Spleen (tissue), 11 donors: ENCODE data around the gene PANK4. TPM values are rescaled to one million over a fixed set of nuclear protein-coding genes. Genes with fewer than 3 reads are reported as not detected.

Source experiments
- DNase-seq: peaks from one replicate; pipeline ENCODE4 v3.0.0-alpha.2; 2020
- H3K27ac ChIP-seq, 8 donors: fragments of 200-600 bp; sonication (generic) in 7 of 8; 1 replicate in 4 of 8; 2 replicates in 4 of 8; pipeline versions ENCODE4 v1.5.0 to v1.8.0; 2016 to 2021; ENCODE audit warnings: inconsistent platforms in 4 of 8, mild to moderate bottlenecking in 4 of 8, moderate library complexity in 1 of 8
- H3K27me3 ChIP-seq, 7 donors: fragments of 200-600 bp; sonication (generic) in 6 of 7; replicated peaks in 1 of 7; 1 replicate in 4 of 7; 2 replicates in 3 of 7; pipeline versions ENCODE4 v1.5.0 to v1.8.0; 2016 to 2021; ENCODE audit warnings: inconsistent platforms in 3 of 7, mild to moderate bottlenecking in 1 of 7
- H3K36me3 ChIP-seq, 6 donors: fragments of 200-600 bp; sonication (generic) in 5 of 6; 1 replicate in 4 of 6; 2 replicates in 2 of 6; pipeline versions ENCODE4 v1.5.0 to v1.8.0; 2016 to 2021; ENCODE audit warnings: inconsistent platforms in 2 of 6
- H3K4me1 ChIP-seq, 6 donors: fragments of 200-600 bp; sonication (generic) in 5 of 6; 1 replicate in 3 of 6; 2 replicates in 3 of 6; pipeline versions ENCODE4 v1.5.0 to v1.8.0; 2016 to 2021; ENCODE audit warnings: inconsistent platforms in 3 of 6
- H3K4me3 ChIP-seq, 8 donors: fragments of 200-600 bp; sonication (generic) in 7 of 8; 1 replicate in 4 of 8; 2 replicates in 4 of 8; pipeline versions ENCODE4 v1.5.0 to v1.8.0; 2016 to 2021; ENCODE audit warnings: inconsistent platforms in 4 of 8, mild to moderate bottlenecking in 4 of 8, moderate library complexity in 2 of 8
- H3K9me3 ChIP-seq, 8 donors: fragments of 200-600 bp; sonication (generic) in 7 of 8; 1 replicate in 4 of 8; 2 replicates in 4 of 8; pipeline versions ENCODE4 v1.5.0 to v1.8.0; 2016 to 2021; ENCODE audit warnings: inconsistent platforms in 4 of 8
- POLR2A ChIP-seq, 3 donors: fragments of 450-650 bp; IDR thresholded peaks; one replicate each; pipeline ENCODE4 v1.5.1; 2017; ENCODE audit warnings: antibody characterized with exemption in 3 of 3, mild to moderate bottlenecking in 1 of 3
- POLR2AphosphoS5 ChIP-seq, 3 donors: sonication (generic); formaldehyde crosslinking; IDR thresholded peaks; one replicate each; pipeline ENCODE4 v1.5.1; 2017; ENCODE audit warnings: antibody characterized with exemption in 3 of 3
- WGBS, 5 donors: extraction: QIAGEN DNeasy Blood & Tissue Kit in 3 of 5; methylation state at CpG; one replicate each; pipeline versions ENCODE4 v1.1.5 to v1.1.7; 2013 to 2018; 5-methylcytosine and 5-hydroxymethylcytosine counted together
- intact Hi-C: fragments of 100-400 bp; cut with DNase I; formaldehyde crosslinking; loops from one replicate; pipeline ENCODE4 v1.15.0; 2023; ENCODE audit warnings: low total_unique reads
- polyA plus RNA-seq, 3 donors: library from polyadenylated mRNA; stranded (reverse); fragments of 200-250 nt; gene quantifications; one replicate each; pipeline ENCODE4 v1.2.1, GENCODE V29; 2013
- total RNA-seq, 7 donors: library from RNA; depleted of rRNA in 3 of 7; stranded (reverse); fragments of >200 nt in 3 of 7; fragmentation: NEBNext Ultra II Directional in 4 of 7; extraction: Animal tissue kit (Norgen Biotek cat#: 25700) in 4 of 7; gene quantifications; one replicate each; pipeline versions ENCODE4 v1.1.0 to v1.2.1, GENCODE V29; 2016 to 2021
- TF ChIP-seq, protein P1 (sequence below), 11 experiments: fragments of 200-600 bp in 7 of 11; fragments of 450-650 bp in 4 of 11; sonication (generic) in 4 of 11; IDR thresholded peaks in 8 of 11; conservative IDR thresholded peaks in 3 of 11; 1 replicate in 7 of 11; 2 replicates in 4 of 11; pipeline versions ENCODE4 v1.4.0 to v1.8.0; 2016 to 2021; ENCODE audit warnings: antibody characterized with exemption in 11 of 11, inconsistent platforms in 4 of 11, mild to moderate bottlenecking in 1 of 11
- donor health status: healthy with polysubstance abuse.
- donor health status: DM: no; HTN: no; CAD: no; lungs with moderate emphysema.
- donor health status: DM: no; HTN: no; CAD: no.
- donor health status: Bipolar disorder and iron deficiency.
- donor health status: healthy.
- donor health status: DM: no; HTN: no; CAD: no.
- donor health status: DM: yes; HTN: yes; CAD: no.

PANK4 gene
- total and polyA plus RNA-seq, 10 donors, result 13.8 to 49.5 (median 42.9) TPM

DNA sequence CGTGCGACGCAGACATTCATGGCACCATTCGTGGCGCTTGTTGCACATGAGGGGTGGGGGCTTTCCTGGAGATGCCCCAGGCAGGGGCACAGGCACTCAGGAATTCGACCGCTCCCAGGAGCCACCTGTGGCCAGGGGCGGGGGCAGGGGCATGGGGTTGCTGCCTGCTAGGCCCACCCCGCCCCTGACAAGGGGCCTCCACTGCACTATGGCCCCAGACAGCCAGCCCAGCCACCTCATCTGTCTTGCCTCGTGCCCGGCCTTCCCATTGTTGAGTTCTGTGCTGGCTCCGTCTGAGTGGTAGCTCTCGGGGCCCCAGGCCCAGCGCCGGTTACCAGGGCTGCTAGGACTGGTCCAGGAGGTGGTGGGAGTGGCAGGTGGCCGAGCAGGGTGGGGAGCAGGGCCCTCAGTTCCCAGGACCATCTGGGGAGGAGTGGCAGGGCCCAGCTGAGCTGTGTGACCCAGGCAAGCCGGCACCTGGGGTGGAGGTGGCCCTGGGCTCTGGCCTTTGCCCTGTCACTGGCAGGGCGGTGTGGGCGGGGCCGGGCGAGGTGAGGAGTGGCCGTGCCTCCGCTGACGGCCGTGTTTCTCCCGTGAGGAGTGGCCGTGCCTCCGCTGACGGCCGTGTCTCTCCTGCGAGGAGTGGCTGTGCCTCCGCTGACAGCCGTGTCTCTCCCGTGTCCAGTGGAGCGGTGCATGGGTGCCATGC, 48.5 kb downstream of the PANK4 start:
- WGBS, 5 donors, result 72 to 82% (median 76%) methylated on average over 29 to 35 of the region's 35 CpGs
- DNase-seq, result no peak
- intact Hi-C loops, result no loop called here
- Histone ChIP-seq H3K36me3 (no peaks in the 10 kb centered on the region), H3K9me3 (no peaks in the 10 kb centered on the region), H3K4me1 (peaks cover 0 to 56% (median 15%) of the 10 kb centered on the region in 6 donors), H3K27ac (no peak overlapping the region), H3K27me3 (peaks cover 0 to 4% (median 0%) of the 10 kb centered on the region in 7 donors), H3K4me3 (no peak overlapping the region)
- no peak for TF ChIP-seq POLR2AphosphoS5 (IDR thresholded peaks at IDR 0.05)
- TF ChIP-seq, protein P1, sequence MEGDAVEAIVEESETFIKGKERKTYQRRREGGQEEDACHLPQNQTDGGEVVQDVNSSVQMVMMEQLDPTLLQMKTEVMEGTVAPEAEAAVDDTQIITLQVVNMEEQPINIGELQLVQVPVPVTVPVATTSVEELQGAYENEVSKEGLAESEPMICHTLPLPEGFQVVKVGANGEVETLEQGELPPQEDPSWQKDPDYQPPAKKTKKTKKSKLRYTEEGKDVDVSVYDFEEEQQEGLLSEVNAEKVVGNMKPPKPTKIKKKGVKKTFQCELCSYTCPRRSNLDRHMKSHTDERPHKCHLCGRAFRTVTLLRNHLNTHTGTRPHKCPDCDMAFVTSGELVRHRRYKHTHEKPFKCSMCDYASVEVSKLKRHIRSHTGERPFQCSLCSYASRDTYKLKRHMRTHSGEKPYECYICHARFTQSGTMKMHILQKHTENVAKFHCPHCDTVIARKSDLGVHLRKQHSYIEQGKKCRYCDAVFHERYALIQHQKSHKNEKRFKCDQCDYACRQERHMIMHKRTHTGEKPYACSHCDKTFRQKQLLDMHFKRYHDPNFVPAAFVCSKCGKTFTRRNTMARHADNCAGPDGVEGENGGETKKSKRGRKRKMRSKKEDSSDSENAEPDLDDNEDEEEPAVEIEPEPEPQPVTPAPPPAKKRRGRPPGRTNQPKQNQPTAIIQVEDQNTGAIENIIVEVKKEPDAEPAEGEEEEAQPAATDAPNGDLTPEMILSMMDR (IDR thresholded peaks at IDR 0.05 in 8 of 11, conservative IDR thresholded peaks at IDR 0.05 in 3 of 11), result no peak

- Histone ChIP-seq H3K27me3 (peaks cover 0 to 5% (median 0%) of the 10 kb centered on the region in 7 donors), H3K36me3 (no peaks in the 10 kb centered on the region), H3K4me3 (no peak overlapping the region), H3K9me3 (no peaks in the 10 kb centered on the region), H3K4me1 (peaks cover 0 to 56% (median 15%) of the 10 kb centered on the region in 6 donors), H3K27ac (no peak overlapping the region)
- 75 to 80% (median 78%) methylated on average over 10 to 12 of the region's 12 CpGs for WGBS, 5 donors
- TF ChIP-seq, protein P1 (IDR thresholded peaks at IDR 0.05 in 8 of 11, conservative IDR thresholded peaks at IDR 0.05 in 3 of 11), result no peak
- TF ChIP-seq POLR2A (IDR thresholded peaks at IDR 0.05) (no peak), POLR2AphosphoS5 (IDR thresholded peaks at IDR 0.05) (no peak)
- DNase-seq, result no peak
- intact Hi-C loops, result no loop called here
Measured at GRCh38 chr1:2477309-2477708, 49.1 kb downstream of the PANK4 start.

- TF ChIP-seq, protein P1 (IDR thresholded peaks at IDR 0.05 in 8 of 11, conservative IDR thresholded peaks at IDR 0.05 in 3 of 11), result no peak
- no peak for TF ChIP-seq POLR2AphosphoS5 (IDR thresholded peaks at IDR 0.05)
- TF ChIP-seq POLR2A (IDR thresholded peaks at IDR 0.05), result no peak
- no peak for DNase-seq
- H3K4me3 ChIP-seq, result no peak within 1 kb of the TSS
- H3K4me1 ChIP-seq, result peaks cover 0 to 48% (median 16%) of the 10 kb centered on the region in 6 donors
- H3K9me3 ChIP-seq, result no peaks in the 10 kb centered on the region
- no peaks in the 10 kb centered on the region for H3K36me3 ChIP-seq
- H3K27ac ChIP-seq, result peak within 1 kb of the TSS in 5 of 8 donors; percentile 43 to 82 (median 51)
- WGBS, 5 donors, result 75 to 92% (median 86%) methylated on average over 23 to 34 of the region's 34 CpGs
- H3K27me3 ChIP-seq, result peaks cover 0 to 15% (median 0%) of the 10 kb centered on the region in 7 donors
- intact Hi-C loops, result no loop called here
Measured at GRCh38 chr1:2476061-2476999, 50.1 kb downstream of the PANK4 start, which contains the start of gene PLCH2. TSS of gene PLCH2 (plus strand) at chr1:2476289. CDS start at chr1:2476589, 300 bp downstream.
